ENCODE results near the gene P2RX5.

P2RX5 gene

DNA sequence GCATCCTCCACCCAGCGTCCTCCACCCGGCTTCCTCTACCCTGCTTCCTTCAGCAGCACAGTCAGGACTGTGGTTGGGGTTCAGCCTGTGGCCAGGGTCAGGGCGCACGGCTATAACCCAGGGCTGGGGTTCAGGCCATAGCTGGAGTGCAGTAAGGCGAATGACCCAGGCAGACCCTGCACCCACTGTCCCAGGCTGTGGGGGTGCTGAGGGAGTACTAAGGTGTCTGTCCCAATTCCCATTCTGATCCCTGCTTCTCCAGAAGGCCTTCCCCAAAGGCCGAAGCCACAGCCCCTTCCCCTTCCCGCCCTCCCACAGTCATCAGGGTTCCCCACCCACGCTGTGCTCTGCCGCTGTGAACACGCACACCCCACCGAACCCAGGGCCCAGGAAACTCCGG, 14.9 kb downstream of the P2RX5 start:
- ATAC-seq, result no peak

DNA sequence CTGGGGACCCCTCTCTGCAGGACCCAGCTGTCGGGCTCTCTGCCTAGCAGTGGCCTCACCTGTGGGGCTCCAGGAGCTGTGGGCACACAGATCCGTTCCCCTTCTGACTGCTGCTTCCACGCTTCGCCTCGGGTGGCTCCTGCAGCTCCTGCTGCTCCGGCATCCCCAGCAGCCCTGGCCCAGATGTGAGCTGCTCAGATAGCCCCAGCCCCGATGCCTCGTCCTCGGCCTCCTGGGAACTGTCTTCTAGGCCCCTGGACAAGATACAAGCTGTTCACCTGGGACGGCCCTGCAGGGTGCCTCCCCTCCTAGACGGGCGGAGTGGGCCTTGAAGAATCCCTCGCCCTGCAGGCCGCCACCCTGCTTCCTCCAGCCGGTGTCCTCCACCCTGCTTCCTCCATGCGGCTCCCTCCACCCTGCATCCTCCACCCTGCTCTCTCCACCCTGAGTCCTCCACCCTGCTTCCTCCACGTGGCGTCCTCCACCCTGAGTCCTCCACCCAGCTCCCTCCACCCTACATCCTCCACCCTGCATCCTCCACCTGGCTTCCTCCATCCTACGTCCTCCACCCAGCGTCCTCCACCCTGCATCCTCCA, 16.3 kb downstream of the P2RX5 start:
- no peak for ATAC-seq

DNA sequence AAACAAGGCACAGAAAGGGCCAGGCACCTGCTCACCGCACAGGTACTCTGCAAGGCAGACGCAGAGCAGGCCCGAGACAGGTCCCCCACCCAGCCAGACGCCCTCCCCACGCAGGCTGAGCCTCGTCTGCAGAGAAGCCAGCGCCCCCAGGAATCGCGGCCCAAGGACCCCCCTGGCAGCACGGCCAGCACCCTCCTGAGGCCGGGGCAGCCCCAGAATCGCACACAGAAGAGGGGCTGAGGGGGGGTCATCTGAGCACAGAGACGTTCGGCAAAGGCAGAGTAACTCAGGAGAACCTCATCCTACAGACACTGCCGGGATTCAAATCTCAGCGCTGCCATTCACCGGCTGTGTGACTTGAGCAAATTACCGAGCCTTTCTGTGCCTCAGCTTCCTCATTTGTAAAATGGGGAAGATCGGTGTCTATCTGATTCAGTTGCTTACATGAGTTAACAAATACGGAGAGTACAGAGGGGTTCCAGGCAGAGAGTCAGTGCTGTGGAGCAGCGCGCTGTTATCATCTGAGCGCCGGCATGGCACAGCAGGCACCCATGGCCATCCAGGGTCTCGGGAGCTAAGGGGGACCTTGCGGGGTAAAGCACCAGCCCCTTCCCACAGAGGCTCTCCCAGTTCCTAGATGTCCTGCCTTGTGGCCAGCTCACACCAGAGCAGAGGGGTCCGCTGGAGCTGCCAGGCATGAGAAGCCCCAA, 17.0 kb downstream of the P2RX5 start:
- no peak for ATAC-seq

DNA sequence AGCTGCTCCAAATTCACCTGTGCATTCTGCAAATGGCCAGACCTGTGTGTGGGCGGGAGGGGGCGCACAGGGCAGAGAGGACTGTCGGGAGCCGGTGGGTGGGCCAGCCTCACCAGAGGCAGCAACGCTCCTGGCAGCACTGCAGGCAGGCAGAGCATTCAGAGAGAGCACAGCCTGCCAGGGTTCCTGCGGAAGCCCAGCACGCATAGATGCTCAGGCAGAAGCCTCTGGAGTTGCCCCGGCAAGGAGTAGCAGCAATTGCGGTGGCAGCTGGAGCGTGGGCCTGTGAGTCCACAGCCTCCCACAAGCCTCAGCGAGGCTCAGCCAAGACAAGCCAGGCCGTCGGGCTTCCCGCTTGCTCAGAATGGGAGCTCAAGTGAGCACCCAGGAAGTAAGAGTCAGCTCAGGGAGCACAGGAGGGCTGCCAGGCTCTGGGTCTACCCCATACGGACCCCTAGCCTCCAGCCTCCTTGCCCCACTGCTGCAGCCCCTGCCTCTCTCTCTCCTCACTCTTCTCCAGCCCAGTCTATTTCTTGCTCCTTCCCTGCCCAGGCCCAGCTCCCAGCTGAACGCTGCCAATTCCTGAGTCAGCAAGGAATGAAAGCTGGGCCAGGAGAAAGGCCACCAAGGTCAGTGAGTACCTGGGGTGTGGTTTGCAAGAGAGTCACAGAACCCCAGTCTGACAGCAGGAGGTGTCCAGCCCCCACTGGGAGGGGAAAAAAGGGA, 17.7 kb downstream of the P2RX5 start:
- ATAC-seq, result peak in 1 of 2 donors; percentile 7

DNA sequence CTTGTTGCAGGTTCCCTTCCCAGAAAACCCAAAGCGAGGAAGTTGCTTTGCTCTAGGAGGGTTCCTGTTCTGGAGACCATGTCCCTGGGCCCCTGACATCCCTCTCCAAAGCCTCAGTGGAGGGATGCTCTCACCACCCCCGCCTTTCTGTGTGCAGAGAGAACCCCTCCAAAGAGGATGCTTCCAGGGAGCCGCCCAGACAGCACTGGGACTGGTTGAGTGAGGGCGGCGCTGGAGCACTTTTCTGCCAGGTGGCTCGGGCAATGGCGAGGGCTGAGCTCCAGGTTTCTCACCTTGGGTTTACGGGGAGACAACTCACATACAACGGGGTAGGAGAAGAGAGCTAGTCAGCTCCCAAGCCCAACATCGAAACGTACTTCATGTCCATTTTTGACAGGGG, 20.1 kb downstream of the P2RX5 start:
- ATAC-seq, result no peak

DNA sequence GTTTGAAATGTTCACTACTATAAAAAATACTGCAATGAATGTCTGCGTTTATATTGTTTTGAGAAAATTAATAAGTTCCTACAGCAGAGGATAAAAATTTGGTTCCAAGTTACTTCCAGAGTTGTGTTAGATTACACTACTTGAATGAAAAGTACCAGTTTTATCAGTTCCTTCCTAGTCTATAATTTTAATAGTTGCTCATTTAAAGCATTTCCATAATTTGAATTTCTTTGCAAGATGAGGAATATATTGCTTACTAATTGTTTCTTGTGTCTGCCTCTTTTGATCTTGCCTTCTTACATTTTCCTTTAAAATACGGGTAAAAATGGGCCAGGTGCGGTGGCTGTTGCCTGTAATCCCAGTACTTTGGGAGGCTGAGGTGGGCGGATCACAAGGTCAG, 23.4 kb downstream of the P2RX5 start:
- no peak for ATAC-seq

DNA sequence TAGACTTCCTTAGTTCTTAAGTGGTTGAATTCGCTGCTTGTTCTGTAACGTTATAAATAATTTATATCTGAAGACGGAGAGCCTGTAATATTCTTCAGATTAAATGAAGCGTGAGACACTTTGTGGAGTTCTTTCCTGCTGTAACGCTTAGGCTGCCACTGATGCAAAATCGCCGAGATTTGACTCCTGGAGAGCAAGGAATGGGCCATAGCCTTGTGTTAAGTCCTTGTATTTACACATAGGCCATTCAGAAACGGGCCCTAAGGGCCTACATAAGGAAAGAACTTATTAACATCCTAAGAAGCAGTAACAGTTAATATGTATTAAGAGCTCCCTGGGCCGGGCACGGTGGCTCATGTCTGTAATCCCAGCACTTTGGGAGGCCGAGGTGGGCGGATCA, 26.4 kb downstream of the P2RX5 start:
- ATAC-seq, result no peak

DNA sequence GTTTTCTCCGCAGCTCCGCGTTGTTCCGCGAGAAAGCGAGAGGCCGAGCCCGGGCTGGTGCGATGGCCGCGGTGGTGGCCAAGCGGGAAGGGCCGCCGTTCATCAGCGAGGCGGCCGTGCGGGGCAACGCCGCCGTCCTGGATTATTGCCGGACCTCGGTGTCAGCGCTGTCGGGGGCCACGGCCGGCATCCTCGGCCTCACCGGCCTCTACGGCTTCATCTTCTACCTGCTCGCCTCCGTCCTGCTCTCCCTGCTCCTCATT, 26.9 kb downstream of the P2RX5 start:
- ATAC-seq, result no peak

DNA sequence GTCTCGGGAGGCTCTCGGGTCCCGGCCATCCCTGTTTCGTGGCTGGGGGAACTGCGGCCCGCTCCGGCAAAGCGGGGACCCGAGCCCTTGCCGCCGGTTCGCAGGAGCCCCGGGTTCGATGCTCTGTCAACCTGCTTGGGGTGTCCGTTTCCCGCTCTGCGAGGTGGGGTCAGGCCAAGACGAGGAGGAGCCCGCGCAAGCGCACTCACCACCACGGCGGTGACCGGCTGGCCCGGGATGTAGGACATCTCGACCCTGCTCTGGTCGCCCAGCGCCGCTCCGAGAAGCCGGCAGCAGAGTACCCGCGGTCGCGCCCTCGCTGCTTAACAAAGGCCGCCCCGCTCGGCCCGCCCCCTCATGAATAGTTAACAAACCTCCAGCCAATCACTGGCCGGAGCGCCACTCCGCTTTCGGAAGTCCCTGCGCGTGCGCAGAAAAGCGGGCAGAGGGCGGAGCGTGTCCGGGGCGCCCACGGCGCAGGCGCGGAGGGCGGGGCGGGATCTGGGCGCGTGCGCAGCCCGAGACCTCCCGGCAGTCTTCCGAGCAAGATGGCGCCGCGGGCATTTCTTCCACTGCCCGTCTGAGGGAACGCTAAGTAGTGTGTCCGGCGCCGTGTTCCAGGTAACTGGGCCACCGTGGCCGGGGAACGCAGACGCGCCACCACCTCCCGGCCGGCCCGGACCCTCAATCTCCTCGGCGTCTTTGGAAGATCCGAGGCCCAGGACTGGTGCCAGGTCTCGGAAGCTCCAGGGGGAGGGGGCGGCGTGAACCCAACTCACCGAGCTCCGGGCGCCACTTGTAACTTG, 27.5 kb downstream of the P2RX5 start, which contains the start of the genes EMC6 and TAX1BP3:
EMC6 (plus strand) TSS at position 534 of the 806 bp plus-strand sequence. CDS start 335 bp downstream, outside the sequence.
TAX1BP3 (minus strand) TSS at position 300 of the 806 bp plus-strand sequence; CDS start at position 248, 52 bp downstream.
- ATAC-seq, result peak; percentile 94

DNA sequence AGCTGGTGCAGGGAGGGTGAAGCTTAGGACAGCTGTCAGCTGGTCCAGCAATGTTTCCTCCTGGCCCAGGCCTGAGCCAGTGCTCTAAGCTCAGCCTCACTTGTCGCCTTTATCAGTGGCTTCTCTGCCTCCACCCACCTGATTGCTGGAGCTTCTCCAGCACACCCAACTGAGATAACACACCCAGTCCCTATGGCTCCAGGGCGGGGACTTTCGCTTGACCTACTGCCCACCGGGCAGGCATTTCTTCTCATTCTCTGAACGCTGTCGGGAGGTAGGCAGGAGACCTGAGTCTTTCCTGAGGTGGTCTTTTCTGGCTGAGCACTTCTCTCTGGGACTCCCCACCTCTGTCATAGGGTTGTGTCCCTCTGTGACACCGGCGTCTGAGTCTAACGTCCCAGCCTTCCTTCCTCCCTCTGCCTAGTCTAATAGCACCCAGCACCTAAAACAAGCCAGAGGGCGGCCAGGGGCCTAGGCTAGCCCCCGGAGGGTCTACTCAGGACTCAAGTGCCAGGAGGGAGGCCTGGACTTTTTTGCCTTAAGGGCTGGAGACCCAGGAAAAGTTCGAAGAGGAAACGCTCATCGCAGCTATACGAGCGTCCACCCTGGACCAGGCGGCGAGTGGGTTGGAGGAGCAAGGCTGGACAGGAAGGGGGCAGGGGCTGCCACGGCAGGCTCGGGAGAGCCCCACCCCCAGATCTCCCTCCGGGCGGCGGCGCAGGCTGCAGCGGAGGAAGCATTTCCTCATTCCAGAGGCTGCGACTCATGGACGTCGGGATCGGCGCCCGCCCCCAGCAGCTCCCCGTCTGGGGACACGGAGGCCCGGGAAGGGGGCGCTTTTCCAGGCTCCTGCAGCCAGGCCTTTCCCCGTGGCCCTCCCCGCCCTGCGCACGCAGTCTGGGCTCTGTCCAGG, 28.3 kb downstream of the P2RX5 start:
- peak in 1 of 2 donors; percentile 0 for ATAC-seq

DNA sequence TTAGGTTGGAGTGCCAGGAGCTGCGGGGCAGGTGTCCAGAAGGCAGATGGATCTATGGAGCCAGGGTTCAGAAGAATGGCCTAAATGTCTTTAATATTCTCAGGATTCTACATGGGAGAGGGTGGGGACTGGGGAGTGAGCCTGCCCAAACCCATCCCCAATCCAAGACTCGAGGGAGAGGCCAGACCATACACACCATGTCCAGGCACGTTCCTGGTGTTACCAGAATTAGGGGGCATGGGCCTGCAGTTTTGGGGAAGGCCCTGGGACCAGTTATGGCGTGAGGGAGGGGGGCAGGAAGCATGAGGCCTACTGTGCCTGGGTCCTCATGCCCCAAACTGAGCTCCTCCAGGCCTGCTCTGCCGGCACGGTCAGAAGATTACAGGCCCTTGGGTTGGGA, 29.4 kb downstream of the P2RX5 start:
- ATAC-seq, result no peak

DNA sequence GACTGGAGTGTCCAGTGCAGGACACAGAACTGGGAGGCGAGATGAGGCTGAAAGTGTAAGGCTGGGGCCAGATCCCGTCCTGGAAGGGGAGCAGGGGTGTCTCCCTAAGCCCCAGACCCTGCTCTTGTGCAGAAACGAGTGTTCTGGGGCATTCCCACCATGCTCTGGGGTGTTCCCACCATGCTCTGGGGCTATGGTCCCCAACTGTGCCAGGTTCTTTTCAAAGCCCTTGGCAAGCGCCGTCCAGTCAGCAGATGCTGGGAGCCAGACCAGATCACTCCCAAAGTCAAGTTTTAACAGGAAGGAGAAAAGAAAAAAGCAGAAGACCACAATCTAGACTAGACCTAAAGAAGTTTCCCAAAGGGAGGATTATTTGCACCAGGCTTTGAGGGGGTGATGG, 30.1 kb downstream of the P2RX5 start:
- ATAC-seq, result no peak

DNA sequence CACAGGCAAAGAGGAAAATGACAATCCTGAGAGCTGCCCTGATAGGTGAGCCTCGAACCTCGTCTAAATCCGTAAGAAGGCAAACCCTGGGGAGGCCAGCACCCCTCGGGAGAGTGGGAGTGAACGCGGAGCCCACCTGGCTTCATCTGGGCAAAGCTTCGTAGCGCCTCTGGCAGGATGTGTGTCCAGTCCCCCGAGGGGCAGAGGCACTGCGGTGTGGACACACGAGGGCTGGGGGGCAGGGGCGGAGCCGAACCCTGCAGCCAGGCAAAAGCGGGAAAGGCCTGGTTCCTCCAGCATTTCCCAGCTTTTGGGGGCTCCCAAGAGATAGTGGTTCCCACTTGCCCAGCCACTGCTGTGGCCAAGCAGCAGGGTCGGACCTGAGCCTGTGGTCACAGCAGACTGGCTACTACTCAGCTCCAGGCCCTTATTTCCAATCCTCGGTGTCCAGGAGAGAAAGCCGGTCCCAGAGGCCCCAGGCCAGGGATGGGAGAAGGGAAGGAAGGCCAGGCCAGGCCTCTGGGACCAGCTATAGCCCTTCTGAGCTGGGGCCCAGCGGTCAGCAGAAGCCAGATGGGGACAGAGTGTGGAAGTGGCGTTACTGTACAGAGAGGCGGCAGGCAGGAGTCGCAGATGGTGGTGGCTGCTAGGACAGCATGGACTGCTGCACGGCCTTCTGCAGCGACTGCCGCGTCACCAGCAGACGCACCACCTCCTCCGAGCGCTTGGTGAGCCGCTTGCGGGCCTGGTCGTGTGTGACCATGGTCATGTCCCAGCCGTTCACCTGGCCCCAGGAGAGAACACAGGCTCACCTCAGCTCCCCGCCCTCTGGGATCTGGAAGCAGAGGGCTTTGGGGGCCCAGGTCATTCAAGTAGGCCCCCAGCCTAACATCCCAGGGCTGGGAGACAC, 32.6 kb downstream of the P2RX5 start:
- no peak for ATAC-seq

DNA sequence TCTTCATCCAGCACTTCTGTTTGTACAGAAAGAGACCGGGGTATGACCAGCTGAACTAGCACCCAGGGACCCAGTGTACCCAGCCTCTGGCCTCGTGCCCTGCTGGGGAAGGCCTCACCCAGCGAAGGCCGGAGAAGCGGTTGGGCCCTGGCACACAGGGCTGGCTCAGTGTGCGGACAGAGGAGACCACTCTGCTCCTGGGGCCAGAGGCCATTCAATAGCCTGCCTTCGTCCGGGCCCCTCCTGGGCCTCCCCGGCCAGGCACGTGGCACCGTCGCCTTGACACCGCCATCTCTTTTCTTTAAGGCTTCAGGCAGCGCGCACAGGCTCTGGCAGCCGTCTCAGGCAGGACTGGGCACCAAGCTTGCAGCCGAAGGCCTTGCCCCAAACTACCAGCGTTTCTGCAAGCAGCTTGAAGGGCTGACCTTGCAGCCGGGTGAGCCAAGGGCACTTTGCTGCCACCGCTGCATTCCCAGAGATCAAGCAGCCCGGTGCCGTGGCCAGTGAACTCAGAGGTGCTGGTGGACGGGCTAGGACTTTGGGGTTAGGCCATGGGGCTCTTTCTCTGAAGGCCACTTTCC, 35.6 kb downstream of the P2RX5 start:
- ATAC-seq, result no peak

DNA sequence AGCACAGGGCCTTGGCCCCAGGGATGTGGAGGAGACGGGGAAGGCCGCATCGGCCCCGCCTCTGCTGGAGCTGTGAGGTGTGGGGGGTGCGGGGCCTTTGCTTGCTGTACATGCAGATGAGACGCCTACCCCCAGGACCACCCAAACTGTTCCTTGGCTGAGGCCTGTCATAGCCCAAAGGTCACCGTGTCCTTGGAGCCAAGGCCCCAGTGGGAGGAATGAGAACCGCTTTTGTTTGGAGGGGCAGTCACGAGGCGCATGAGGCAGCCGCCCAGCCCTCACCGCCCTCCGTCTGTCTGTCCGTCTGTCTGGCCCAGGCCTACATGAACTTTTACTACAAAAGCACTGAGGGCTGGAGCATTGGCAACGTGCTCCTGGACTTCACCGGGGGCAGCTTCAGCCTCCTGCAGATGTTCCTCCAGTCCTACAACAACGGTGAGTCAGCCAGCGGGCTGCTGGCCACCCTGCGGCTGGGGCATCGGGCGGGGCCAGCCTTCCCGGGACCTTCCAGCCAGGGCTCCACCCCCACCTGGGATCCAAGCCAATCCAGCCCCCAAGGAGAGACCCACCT, 36.3 kb downstream of the P2RX5 start:
- ATAC-seq, result no peak

DNA sequence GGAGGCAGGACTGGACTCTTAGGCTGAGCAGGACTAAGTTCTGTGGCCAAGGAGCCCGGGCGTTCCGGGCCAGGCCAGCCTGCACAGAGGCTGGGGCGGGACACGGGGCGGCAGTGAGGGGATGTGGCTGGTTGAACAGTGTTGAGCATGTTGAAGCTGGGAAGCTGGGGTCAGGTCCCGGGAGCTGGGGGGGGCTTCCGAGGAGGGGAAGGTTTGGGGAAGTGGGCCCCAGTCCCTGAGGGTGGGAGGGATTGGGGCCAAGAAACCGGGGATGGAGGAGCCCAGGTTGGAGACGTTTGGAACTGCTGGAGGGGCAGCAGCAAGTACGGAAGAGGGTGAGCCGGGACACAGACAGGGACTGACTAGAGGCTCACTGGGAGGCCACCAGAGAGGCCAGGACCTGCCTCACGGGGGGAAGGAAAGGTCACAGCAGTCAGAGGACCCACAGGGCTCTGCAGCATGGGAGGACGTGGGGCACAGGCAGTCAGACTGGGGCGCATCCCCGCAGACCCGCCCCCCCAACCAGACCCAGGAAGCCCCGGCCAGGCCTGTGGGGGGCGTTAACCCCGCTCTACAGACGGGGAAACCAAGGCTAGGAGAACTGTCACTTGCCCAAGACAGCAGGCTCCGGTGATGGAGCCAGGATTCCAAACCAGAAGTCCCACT, 37.0 kb downstream of the P2RX5 start:
- ATAC-seq, result no peak

DNA sequence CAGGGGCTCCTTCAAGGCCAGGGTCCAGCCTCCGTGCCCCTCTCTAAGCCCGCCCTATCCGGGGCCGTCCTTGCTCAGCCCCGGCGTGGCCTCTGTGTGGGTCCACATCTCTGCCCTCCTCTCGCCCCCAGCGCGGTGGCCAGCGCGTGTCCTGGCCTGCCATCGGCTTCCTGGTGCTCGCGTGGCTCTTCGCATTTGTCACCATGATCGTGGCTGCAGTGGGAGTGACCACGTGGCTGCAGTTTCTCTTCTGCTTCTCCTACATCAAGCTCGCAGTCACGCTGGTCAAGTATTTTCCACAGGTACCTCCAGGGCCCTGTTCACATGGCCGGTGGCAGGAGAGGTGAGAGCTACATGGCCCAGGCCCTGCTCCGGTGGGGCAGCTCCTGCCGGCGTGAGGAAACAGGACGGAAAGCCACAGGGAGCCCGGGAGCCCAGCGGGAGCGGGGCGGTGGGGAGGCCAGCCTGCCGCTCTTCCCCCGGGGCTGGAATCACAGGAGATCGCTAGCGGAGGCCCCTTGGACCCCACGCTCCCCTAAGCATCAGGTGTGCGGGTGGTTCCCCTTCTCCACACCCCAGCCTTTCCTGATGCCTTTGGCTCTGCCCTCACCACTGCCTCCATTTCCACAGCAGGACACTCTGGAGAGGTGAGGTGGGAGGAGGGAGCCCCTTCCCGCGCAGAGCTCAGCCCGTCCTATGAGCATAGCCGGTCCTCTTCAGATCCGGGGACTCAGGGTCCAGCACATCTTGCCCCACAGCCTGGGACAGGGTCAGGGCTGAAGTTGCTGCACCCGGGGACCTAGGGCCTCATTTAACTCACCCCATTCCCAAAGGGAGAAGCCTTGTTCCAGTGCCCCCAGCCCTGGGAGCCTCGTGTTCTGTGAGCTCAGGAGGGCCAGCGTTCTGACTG, 37.8 kb downstream of the P2RX5 start:
- no peak for ATAC-seq

DNA sequence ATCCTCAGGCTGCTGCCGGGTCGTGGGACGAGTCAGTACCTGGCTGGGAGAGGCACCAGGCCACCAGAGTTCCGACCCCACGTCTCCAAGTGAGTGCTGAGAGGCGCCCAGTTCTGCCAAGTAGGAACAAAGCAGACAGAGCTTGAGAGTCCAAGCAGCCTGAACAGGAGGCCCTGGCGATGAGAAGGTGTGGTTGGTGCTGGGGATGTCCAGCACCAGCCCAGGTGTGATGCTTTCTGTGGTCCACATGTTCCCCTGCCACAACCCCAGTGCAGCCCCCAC, 38.4 kb downstream of the P2RX5 start:
- ATAC-seq, result no peak

Data from activated CD4-positive, CD25-positive, alpha-beta regulatory T cell treated with anti-CD3 and anti-CD28 coated beads, Interleukin-2, amount 50 U/mL, for 24 hours (primary cell).